ENCODE measurements around the gene SLC45A3.

The SLC45A3 gene

DNA sequence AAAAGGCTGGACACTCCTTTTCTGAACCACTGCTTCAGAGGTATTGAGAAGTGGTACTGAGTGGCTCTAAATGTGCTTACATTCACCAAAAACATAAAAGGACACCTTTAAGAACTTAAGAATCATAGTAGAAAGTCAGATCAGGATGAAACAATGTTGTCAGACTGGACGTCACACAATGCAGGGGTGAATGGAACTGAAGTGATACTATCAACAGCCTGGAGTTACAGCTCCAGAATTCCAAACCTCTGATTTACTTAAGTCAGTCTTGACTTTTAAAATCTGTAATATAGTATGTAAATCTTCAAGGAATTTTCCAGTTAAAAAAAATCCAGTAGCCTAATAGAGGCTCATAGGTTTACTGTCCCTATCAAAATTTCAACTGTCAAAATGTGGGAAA is 67.8 kb downstream of the SLC45A3 start:
- no peak for DNase-seq
- no peak overlapping the region for H4K8ac ChIP-seq (ENCODE audit: low read length)
- 100% methylated on average over 1 of the region's 1 CpG for WGBS
- H3K27me3 ChIP-seq (ENCODE audit: control insufficient read depth in 1 of 2, insufficient read depth in 1 of 2, low read length in 2 of 2) = no peaks in the 10 kb centered on the region
- H3K9me3 ChIP-seq (ENCODE audit: control insufficient read depth, low read length) = no peaks in the 10 kb centered on the region
- no peak overlapping the region for H3K23ac ChIP-seq (ENCODE audit: low read length in 2 of 2)
- H3K18ac ChIP-seq (ENCODE audit: low read depth in 1 of 2, low read length in 2 of 2) = no peak overlapping the region
- H2BK5ac ChIP-seq (ENCODE audit: low read depth, low read length, poor library complexity, severe bottlenecking) = no peak overlapping the region
- H2BK15ac ChIP-seq (ENCODE audit: low read depth, poor library complexity, severe bottlenecking) = no peak overlapping the region
- H2BK12ac ChIP-seq (ENCODE audit: low read length in 2 of 2) = no peak overlapping the region
- no peak overlapping the region for H3K4me2 ChIP-seq (ENCODE audit: low read length, poor library complexity, severe bottlenecking)
- H2AFZ ChIP-seq (ENCODE audit: low read depth, low read length) = no peak overlapping the region
- no peak overlapping the region for H3K14ac ChIP-seq (ENCODE audit: low read length in 2 of 2)
- H3K79me1 ChIP-seq (replicated peaks; ENCODE audit: low read length, poor library complexity, severe bottlenecking) = peaks cover 6% of the 10 kb centered on the region
- H3K36me3 ChIP-seq (ENCODE audit: control insufficient read depth in 1 of 2, insufficient read depth in 2 of 2, low read depth in 1 of 2, low read length in 2 of 2) = peaks cover 3 to 57% of the 10 kb centered on the region in 2 experiments
- no peak overlapping the region for H2BK120ac ChIP-seq (ENCODE audit: low read depth, low read length)
- H3K4me3 ChIP-seq (ENCODE audit: insufficient read depth in 1 of 2, low read depth in 1 of 2, low read length in 2 of 2) = no peak overlapping the region
- no peak overlapping the region for H3K4ac ChIP-seq (ENCODE audit: low read depth in 1 of 2, low read length in 2 of 2)
- no peak overlapping the region for H3K27ac ChIP-seq (ENCODE audit: low read length, poor library complexity, severe bottlenecking)
- no peaks in the 10 kb centered on the region for H3K4me1 ChIP-seq (ENCODE audit: control insufficient read depth, insufficient read depth, low read depth, low read length)
- no peak overlapping the region for H4K91ac ChIP-seq (ENCODE audit: low read length)
- no peak overlapping the region for H2AK5ac ChIP-seq (ENCODE audit: low read length, severe bottlenecking)
- H3K9ac ChIP-seq (ENCODE audit: low read length) = no peak overlapping the region

DNA sequence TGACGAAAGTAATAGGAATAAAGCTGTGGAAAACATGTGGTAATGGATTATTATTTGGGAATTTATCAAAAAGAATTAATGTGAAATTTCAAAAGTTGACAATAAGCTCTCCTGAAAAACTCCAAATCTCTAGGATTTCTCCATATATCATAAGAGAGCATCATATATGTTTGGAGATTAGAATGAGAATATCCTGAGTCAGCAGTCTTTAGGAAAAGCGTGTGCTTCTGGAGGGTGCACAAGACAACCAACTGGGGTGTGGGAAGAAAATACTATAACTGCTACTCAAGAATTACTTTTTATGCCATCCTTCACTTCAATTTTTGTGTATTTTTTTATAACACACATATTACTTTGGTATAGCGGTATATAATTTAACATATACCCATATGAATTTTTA is 68.2 kb downstream of the SLC45A3 start:
- H2BK5ac ChIP-seq (ENCODE audit: low read depth, low read length, poor library complexity, severe bottlenecking) = no peak overlapping the region

DNA sequence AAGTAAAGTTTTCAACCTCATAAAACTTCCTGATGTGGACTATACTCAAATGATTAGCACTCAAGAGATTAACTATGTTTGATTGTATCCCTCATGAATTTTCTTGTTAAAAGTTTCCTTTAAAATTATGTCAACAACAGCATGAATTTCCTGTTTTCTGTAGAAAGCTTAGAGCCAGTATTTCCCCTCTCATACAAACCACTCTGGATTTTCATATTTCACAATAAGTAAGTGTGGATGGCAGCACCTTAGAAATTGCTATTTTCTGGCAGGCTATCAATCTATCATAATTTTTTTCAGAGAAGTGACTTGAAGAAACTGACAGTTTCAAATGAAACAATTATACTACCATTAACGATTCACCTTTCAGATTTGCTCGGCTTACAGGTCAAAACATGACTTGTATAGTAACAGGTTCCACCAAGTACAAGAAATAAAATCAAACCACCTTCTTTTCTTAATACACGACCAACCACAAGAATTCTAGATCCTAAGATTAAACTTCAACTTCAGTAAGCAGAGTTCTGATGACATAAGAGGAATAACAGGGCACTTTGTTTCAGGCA is 69.3 kb downstream of the SLC45A3 start:
- H3K23ac ChIP-seq (ENCODE audit: low read length in 2 of 2) = no peak overlapping the region

More for the DNA sequence above, 68.2 kb downstream of the SLC45A3 start:
- H4K8ac ChIP-seq (ENCODE audit: low read length) = no peak overlapping the region
- no peak overlapping the region for H2BK12ac ChIP-seq (ENCODE audit: low read length in 2 of 2)
- H2BK15ac ChIP-seq (ENCODE audit: low read depth, poor library complexity, severe bottlenecking) = no peak overlapping the region
- H3K79me1 ChIP-seq (replicated peaks; ENCODE audit: low read length, poor library complexity, severe bottlenecking) = peaks cover 6% of the 10 kb centered on the region
- H3K9ac ChIP-seq (ENCODE audit: low read length) = no peak overlapping the region
- H2AFZ ChIP-seq (ENCODE audit: low read depth, low read length) = no peak overlapping the region
- no peak overlapping the region for H2AK5ac ChIP-seq (ENCODE audit: low read length, severe bottlenecking)
- H4K91ac ChIP-seq (ENCODE audit: low read length) = no peak overlapping the region
- no peaks in the 10 kb centered on the region for H3K4me1 ChIP-seq (ENCODE audit: control insufficient read depth, insufficient read depth, low read depth, low read length)
- no peak overlapping the region for H3K23ac ChIP-seq (ENCODE audit: low read length in 2 of 2)
- no peak overlapping the region for H3K4me3 ChIP-seq (ENCODE audit: insufficient read depth in 1 of 2, low read depth in 1 of 2, low read length in 2 of 2)
- H3K36me3 ChIP-seq (ENCODE audit: control insufficient read depth in 1 of 2, insufficient read depth in 2 of 2, low read depth in 1 of 2, low read length in 2 of 2) = peaks cover 2 to 55% of the 10 kb centered on the region in 2 experiments
- no peak overlapping the region for H3K4me2 ChIP-seq (ENCODE audit: low read length, poor library complexity, severe bottlenecking)
- H2BK120ac ChIP-seq (ENCODE audit: low read depth, low read length) = no peak overlapping the region
- no peaks in the 10 kb centered on the region for H3K27me3 ChIP-seq (ENCODE audit: control insufficient read depth in 1 of 2, insufficient read depth in 1 of 2, low read length in 2 of 2)
- no peak overlapping the region for H3K18ac ChIP-seq (ENCODE audit: low read depth in 1 of 2, low read length in 2 of 2)
- no peak for DNase-seq
- no peak overlapping the region for H3K27ac ChIP-seq (ENCODE audit: low read length, poor library complexity, severe bottlenecking)
- H3K9me3 ChIP-seq (ENCODE audit: control insufficient read depth, low read length) = no peaks in the 10 kb centered on the region
- H3K14ac ChIP-seq (ENCODE audit: low read length in 2 of 2) = no peak overlapping the region
- 100% methylated on average over 1 of the region's 3 CpGs for WGBS
- H3K4ac ChIP-seq (ENCODE audit: low read depth in 1 of 2, low read length in 2 of 2) = no peak overlapping the region

DNA sequence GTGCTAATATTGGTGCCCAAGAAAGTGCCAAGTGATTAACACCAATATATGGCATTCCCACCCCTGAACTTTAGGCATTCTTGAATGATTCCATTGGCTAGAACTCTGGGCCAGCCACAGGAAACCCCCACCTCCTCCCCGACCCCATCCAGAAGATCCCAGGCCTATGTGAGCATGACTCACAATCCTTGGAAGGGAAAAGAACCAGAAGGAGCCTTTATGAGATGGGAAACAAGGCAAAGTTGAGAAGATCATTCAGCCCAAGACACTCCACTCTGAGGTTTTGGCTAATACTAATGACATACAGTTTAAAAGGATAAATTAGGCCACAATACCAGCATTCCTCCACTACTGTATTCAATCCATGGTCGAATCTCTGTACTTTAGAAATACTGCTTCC is 70.3 kb downstream of the SLC45A3 start:
- Histone ChIP-seq H3K14ac (ENCODE audit: low read length in 2 of 2) (no peak overlapping the region), H3K9me3 (ENCODE audit: control insufficient read depth, low read length) (no peaks in the 10 kb centered on the region), H2AK5ac (ENCODE audit: low read length, severe bottlenecking) (no peak overlapping the region), H3K79me1 (replicated peaks; ENCODE audit: low read length, poor library complexity, severe bottlenecking) (peaks cover 12% of the 10 kb centered on the region), H3K4ac (ENCODE audit: low read depth in 1 of 2, low read length in 2 of 2) (no peak overlapping the region), H3K9ac (ENCODE audit: low read length) (peak overlapping the region; percentile 23), H3K18ac (ENCODE audit: low read depth in 1 of 2, low read length in 2 of 2) (no peak overlapping the region), H3K4me2 (ENCODE audit: low read length, poor library complexity, severe bottlenecking) (no peak overlapping the region), H2BK5ac (ENCODE audit: low read depth, low read length, poor library complexity, severe bottlenecking) (no peak overlapping the region), H2BK12ac (ENCODE audit: low read length in 2 of 2) (no peak overlapping the region), H4K8ac (ENCODE audit: low read length) (no peak overlapping the region), H2BK120ac (ENCODE audit: low read depth, low read length) (no peak overlapping the region), H3K36me3 (ENCODE audit: control insufficient read depth in 1 of 2, insufficient read depth in 2 of 2, low read depth in 1 of 2, low read length in 2 of 2) (peaks cover 10 to 36% of the 10 kb centered on the region in 2 experiments), H3K4me3 (ENCODE audit: insufficient read depth in 1 of 2, low read depth in 1 of 2, low read length in 2 of 2) (no peak overlapping the region), H2BK15ac (ENCODE audit: low read depth, poor library complexity, severe bottlenecking) (no peak overlapping the region), H4K91ac (ENCODE audit: low read length) (no peak overlapping the region), H3K27ac (ENCODE audit: low read length, poor library complexity, severe bottlenecking) (peak overlapping the region; percentile 35), H3K23ac (ENCODE audit: low read length in 2 of 2) (no peak overlapping the region), H3K27me3 (ENCODE audit: control insufficient read depth in 1 of 2, insufficient read depth in 1 of 2, low read length in 2 of 2) (no peaks in the 10 kb centered on the region), H2AFZ (ENCODE audit: low read depth, low read length) (no peak overlapping the region), H3K4me1 (ENCODE audit: control insufficient read depth, insufficient read depth, low read depth, low read length) (no peaks in the 10 kb centered on the region)
- 90% methylated on average over 1 of the region's 2 CpGs for WGBS
- peak; percentile 86 for DNase-seq

More for the DNA sequence above, 69.3 kb downstream of the SLC45A3 start:
- Histone ChIP-seq H2AFZ (ENCODE audit: low read depth, low read length) (no peak overlapping the region), H2BK12ac (ENCODE audit: low read length in 2 of 2) (no peak overlapping the region), H3K9me3 (ENCODE audit: control insufficient read depth, low read length) (no peaks in the 10 kb centered on the region), H3K4me2 (ENCODE audit: low read length, poor library complexity, severe bottlenecking) (no peak overlapping the region), H3K4ac (ENCODE audit: low read depth in 1 of 2, low read length in 2 of 2) (no peak overlapping the region), H2BK120ac (ENCODE audit: low read depth, low read length) (no peak overlapping the region), H3K79me1 (replicated peaks; ENCODE audit: low read length, poor library complexity, severe bottlenecking) (peaks cover 7% of the 10 kb centered on the region), H3K27ac (ENCODE audit: low read length, poor library complexity, severe bottlenecking) (no peak overlapping the region), H3K18ac (ENCODE audit: low read depth in 1 of 2, low read length in 2 of 2) (no peak overlapping the region), H4K8ac (ENCODE audit: low read length) (no peak overlapping the region), H3K14ac (ENCODE audit: low read length in 2 of 2) (no peak overlapping the region), H2BK5ac (ENCODE audit: low read depth, low read length, poor library complexity, severe bottlenecking) (no peak overlapping the region), H2AK5ac (ENCODE audit: low read length, severe bottlenecking) (no peak overlapping the region), H3K36me3 (ENCODE audit: control insufficient read depth in 1 of 2, insufficient read depth in 2 of 2, low read depth in 1 of 2, low read length in 2 of 2) (peaks cover 6 to 43% of the 10 kb centered on the region in 2 experiments), H3K27me3 (ENCODE audit: control insufficient read depth in 1 of 2, insufficient read depth in 1 of 2, low read length in 2 of 2) (no peaks in the 10 kb centered on the region), H3K9ac (ENCODE audit: low read length) (no peak overlapping the region), H2BK15ac (ENCODE audit: low read depth, poor library complexity, severe bottlenecking) (no peak overlapping the region), H3K4me3 (ENCODE audit: insufficient read depth in 1 of 2, low read depth in 1 of 2, low read length in 2 of 2) (no peak overlapping the region), H3K4me1 (ENCODE audit: control insufficient read depth, insufficient read depth, low read depth, low read length) (no peaks in the 10 kb centered on the region), H4K91ac (ENCODE audit: low read length) (no peak overlapping the region)
- 92% methylated on average over 3 of the region's 3 CpGs for WGBS
- DNase-seq = no peak
